GM21447 (cell line): Measurements from ENCODE around the gene TAF9.
"Not testable (repeated sequence)": the region's sequence is repeated elsewhere in the genome, so short reads cannot be mapped to it uniquely, and the experiment has no call there.

Source experiments
- ATAC-seq: cut with Tn5 transposase; IDR thresholded peaks from one replicate; pipeline ENCODE4 v1.9.1; 2021; ENCODE audit not compliant: unreplicated experiment

The TAF9 gene

GRCh38 chr5:69369340-69370121 lies at the start of gene TAF9, which contains the start of the genes AK6 and RAD17:
Gene TAF9 (minus strand): TSS chr5:69369520. CDS start chr5:69365737, 3,783 bp downstream.
Gene AK6 (minus strand): TSS chr5:69369520. CDS start chr5:69369490, 30 bp downstream.
Gene RAD17 (plus strand): TSS chr5:69369818. CDS start chr5:69372209, 2,391 bp downstream.
- ATAC-seq = peak; percentile 89

- no peak for ATAC-seq
Measured at GRCh38 chr5:69418554-69418953, 49.2 kb upstream of the TAF9 start.

DNA sequence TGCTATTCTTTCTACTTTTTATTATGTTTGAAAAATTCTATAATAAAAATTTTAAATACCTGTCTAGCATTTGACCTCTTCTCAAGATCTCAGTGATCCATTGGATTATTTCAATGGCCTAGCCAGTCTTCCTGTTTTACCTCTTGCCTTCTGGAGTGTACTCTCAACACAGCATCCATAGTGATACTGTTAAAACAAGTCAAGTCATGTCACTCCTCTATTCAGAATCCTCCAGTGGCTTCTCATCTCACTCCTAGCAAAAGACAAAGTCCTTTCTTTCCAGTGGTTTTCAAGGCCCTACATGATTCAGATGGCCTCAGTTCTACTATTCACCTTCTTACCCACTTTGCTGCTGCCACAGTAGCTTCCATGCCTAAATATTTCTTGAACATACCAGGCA lies 47.4 kb upstream of the TAF9 start:
- no peak for ATAC-seq

- ATAC-seq = no peak
Measured at GRCh38 chr5:69416180-69416579, 46.9 kb upstream of the TAF9 start.

DNA sequence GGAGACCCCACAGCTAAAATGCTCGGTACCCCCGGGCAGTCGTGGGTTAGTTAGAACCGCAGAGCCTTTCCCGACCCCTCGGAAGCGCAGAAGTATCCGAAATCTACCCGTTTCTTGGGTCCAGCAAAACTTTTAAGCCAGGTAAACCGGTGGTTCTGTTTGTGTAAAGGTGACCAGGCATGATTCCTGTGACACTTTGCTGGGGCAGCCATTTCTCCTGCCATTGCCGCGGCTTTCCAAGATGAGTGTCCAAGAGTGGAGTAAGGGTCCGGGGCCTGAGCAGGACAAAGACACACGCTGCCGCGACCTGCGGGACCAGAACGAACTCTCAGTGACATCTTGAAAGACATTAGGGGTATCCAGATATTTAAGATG lies 46.3 kb upstream of the TAF9 start:
- ATAC-seq = no peak

- ATAC-seq = peak; percentile 62
Measured at GRCh38 chr5:69414885-69415583, 45.7 kb upstream of the TAF9 start, which contains the start of gene MARVELD2. Gene MARVELD2 (plus strand): TSS chr5:69415116. CDS start chr5:69419386, 4,270 bp downstream.

- no peak for ATAC-seq
Measured at GRCh38 chr5:69404659-69405330, 35.5 kb upstream of the TAF9 start.

DNA sequence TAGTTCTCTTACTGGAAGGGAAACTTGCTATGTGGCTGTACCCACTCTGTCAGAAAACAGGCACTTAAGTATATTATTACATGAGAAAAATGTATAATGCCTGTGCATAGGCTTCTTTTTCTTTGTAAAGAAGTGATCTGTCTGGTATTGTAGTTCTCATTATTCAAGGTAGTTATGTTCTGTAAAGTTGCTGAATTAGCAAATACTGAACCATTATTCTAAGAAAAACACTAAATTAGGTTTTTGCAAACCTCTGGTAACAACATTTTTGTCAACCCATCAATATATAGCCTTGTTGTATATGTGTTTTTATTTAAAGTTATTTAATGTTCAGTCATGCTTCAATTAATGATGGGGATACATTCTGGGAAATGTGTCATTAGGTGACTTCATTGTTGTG lies 9.1 kb upstream of the TAF9 start:
- no peak for ATAC-seq

DNA sequence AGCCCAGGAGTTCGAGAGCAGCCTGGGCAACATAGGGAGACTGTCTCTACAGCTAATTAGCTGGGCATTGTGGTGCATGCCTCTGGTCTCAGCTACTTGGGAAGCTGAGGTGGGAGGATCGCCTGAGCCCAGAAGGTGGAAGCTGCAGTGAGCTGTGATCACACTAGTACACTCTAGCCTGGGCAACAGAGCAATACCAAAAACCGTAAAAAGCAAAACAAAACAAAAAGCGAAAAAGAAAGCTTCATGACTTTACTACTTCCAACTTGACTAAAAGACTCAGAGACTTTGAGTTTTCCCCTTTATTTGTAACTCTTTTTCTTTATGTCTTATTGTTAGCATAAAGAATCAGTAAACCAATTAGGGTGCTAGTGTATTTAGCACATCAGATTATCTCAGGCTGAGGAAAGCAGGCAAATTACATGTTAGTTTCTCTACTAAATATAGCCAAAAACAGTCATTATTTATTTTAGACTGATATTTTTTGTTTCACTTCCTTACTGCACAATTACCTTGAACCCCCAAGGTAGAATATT lies 5.7 kb upstream of the TAF9 start:
- ATAC-seq = peak; percentile 65

- no peak for ATAC-seq
Measured at GRCh38 chr5:69372394-69372793, 3.1 kb upstream of the TAF9 start.

GRCh38 chr5:69370335-69370734 lies 1.0 kb upstream of the TAF9 start:
- not testable (repeated sequence) for ATAC-seq

DNA sequence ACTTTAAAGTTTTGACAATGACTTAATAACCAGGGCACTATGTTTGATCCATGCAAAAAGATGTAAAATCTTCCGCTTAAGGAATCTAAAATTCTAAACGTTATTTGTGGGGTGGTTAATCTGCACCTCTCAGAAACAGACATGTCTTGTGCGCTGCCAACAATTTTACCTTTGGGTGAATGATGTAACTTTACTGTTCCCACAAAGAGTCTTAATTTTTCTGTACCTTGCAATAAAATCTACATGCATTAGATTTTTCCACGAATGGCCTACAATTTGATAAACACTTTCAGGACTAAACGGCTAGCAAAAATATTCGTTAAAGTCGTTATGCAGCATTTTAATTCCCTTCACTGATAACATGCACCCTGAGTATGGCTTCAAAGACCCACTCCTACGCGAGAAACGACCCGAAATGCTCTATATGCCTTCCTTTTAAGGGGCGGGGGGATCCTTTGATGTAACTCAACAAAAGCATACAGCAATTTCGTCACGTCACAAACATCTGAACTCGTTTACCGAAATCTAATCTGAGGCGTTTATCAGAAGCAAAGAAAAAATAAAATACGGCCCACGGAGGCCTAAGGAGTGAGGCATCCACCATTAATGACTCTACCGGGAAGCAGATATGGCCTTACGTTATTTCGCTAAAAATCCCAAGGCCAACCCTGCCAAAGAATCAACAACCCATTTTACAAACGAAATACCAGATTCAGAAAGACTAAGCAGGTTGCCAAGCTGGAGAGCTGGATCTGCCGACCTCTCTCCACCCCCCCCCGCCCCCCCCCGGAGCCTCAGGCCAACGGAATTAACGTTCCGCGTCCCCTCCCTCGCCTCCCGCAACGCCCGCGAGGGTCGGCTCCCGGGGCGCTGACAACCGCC lies 621 bp downstream of the TAF9 start:
- peak; percentile 21 for ATAC-seq

- no peak for ATAC-seq
Measured at GRCh38 chr5:69367697-69368279, 1.5 kb downstream of the TAF9 start.

- ATAC-seq = no peak
Measured at GRCh38 chr5:69364850-69365249, 4.5 kb downstream of the TAF9 start.

- no peak for ATAC-seq
Measured at GRCh38 chr5:69364414-69364813, 4.9 kb downstream of the TAF9 start.

DNA sequence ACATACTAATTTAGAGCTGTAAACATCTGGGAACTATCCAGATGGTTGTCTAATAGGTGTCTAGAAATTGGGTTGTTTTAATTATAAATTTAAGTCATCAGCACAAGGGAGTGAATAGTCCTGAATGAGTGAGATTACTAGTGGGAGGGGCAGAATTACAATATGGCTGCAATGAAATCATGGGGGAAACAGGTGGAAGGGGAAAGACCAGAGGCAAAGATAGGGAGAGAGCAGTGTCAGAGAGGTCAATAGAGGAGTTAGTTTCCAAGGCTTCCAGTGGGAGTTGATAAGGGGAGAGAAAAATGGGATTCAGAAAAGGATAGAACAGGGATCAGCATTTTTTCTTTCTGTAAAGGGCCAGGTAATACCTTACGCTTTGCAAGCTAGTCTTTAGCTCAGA lies 8.9 kb downstream of the TAF9 start:
- ATAC-seq = no peak

DNA sequence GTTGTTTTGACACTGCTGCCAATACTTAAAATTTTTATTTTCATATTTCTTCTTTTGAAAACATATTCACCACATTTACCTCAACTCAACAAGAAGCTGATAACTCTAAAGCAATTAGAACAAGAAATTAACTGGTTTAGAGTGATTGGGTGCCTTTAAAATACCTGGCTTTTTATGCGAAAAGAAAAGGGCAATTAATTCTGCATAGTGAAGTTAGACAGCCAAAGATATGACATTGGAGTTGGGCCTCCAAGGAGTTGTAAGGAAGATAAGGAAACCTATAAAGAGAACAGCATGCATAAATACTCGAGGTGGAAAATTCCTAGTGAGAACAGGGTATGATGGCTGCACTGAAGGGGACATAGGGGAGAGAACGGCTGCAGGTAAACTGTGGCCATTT lies 9.6 kb downstream of the TAF9 start:
- no peak for ATAC-seq

- no peak for ATAC-seq
Measured at GRCh38 chr5:69350664-69351063, 18.7 kb downstream of the TAF9 start.

GRCh38 chr5:69343083-69343482 lies 26.2 kb downstream of the TAF9 start:
- no peak for ATAC-seq
